Lung (tissue), 12 donors: Measurements from ENCODE around the gene DDX24. TPM values are rescaled to one million over a fixed set of nuclear protein-coding genes. Genes with fewer than 3 reads are reported as not detected.

Experiments used
- ATAC-seq: fragments of 200-7000 bp; cut with Tn5 transposase; one replicate; pipeline ENCODE4 v1.9.1; 2020; ENCODE audit warnings: moderate number of reproducible peaks; ENCODE audit not compliant: insufficient read depth, low FRiP score
- DNase-seq, 3 donors: peaks; one replicate each; pipeline ENCODE4 v3.0.0-alpha.2; 2013 to 2017
- H3K27ac ChIP-seq, 2 donors: one replicate each; pipeline ENCODE4 v1.5.1; 2013; ENCODE audit warnings: mild to moderate bottlenecking in 2 of 2, moderate library complexity in 2 of 2, control low read depth in 1 of 2, inconsistent platforms in 1 of 2, low read depth in 1 of 2, low read length in 1 of 2
- H3K27me3 ChIP-seq, 3 donors: one replicate each; pipeline ENCODE4 v1.5.1; 2013; ENCODE audit warnings: low read length in 2 of 3; ENCODE audit not compliant: control insufficient read depth in 3 of 3, insufficient read depth in 3 of 3
- H3K36me3 ChIP-seq, 4 donors: one replicate each; pipeline ENCODE4 v1.5.1; 2013; ENCODE audit warnings: low read length in 4 of 4, mild to moderate bottlenecking in 1 of 4, moderate library complexity in 1 of 4; ENCODE audit not compliant: control insufficient read depth in 4 of 4, insufficient read depth in 4 of 4
- H3K4me1 ChIP-seq, 5 donors: one replicate each; pipeline ENCODE4 v1.5.1; 2013; ENCODE audit warnings: low read length in 5 of 5, mild to moderate bottlenecking in 2 of 5, moderate library complexity in 1 of 5; ENCODE audit not compliant: control insufficient read depth in 5 of 5, insufficient read depth in 5 of 5
- H3K4me3 ChIP-seq: one replicate; pipeline ENCODE4 v1.5.1; 2013; ENCODE audit warnings: mild to moderate bottlenecking, control low read depth, moderate library complexity
- H3K9ac ChIP-seq, 2 donors: one replicate each; pipeline ENCODE4 v1.5.1; 2013; ENCODE audit warnings: low read length in 2 of 2, control low read depth in 1 of 2; ENCODE audit not compliant: insufficient read depth in 1 of 2
- H3K9me3 ChIP-seq, 4 donors: one replicate each; pipeline ENCODE4 v1.5.1; 2013; ENCODE audit warnings: low read length in 3 of 4, mild to moderate bottlenecking in 1 of 4, moderate library complexity in 1 of 4; ENCODE audit not compliant: control insufficient read depth in 4 of 4, insufficient read depth in 3 of 4
- WGBS, 2 donors: extraction: QIAGEN DNeasy Blood & Tissue Kit; methylation state at CpG; one replicate each; pipeline ENCODE4 v1.1.7; 2013; 5-methylcytosine and 5-hydroxymethylcytosine counted together
- polyA plus RNA-seq, 2 donors: library from polyadenylated mRNA; stranded (reverse); fragments of 200-250 nt; gene quantifications; one replicate each; pipeline ENCODE4 v1.2.1, GENCODE V29; 2013
- total RNA-seq, 2 donors: library from RNA; depleted of rRNA in 1 of 2; stranded (reverse); fragments of >200 nt in 1 of 2; gene quantifications; one replicate each; pipeline ENCODE4 v1.2.1, GENCODE V29; 2014 to 2021
- TF ChIP-seq, protein P1 (sequence below): IDR thresholded peaks from 2 replicates; pipeline ENCODE4 v1.5.1; 2012; ENCODE audit warnings: mild to moderate bottlenecking; ENCODE audit errors: control extremely low read depth, extremely low read depth
- donor health status: control.
- donor health status: control.
- donor health status: Bipolar disorder and iron deficiency.
- donor health status: healthy.
- donor health status: DM: yes; HTN: yes; CAD: no.

DDX24 gene
- total and polyA plus RNA-seq, 4 donors, result 78.4 to 138 (median 107) TPM

DNA sequence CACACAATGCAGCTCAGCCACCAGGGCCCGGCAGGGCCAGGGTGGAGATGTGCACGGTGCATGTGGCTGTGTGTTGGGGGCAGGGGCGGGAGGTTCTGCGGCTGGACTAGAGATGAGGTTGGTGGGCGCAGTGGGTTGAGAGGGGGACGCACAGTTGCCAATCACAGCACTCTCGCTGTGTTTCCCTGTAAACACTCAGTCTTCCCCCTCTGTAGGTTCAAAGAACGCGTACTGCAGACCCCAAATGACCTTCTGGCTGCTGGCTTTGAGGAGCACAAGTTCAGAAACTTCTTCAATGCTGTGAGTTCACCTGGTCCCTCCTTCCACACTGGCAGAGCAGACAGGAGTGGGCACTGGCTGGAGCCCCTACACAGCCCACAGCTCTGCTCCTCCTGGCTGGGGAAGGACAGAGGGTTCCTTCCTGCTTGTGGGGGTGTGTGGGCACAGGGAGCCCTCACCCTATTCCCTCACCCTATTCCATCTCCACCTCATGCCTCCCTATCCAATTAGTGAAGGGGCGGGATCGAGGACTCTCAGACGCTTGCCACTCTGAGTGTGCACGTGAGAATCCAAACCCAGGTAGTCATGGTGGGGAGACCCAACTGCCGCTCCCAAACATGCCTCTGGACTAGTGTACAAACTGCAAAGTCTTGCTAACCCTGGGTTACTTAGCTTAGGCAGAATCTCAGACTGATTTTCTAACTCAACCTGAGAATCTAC, 37.1 kb downstream of the DDX24 start:
- Histone ChIP-seq H3K4me3 (no peak overlapping the region), H3K36me3 (peaks cover 12 to 45% (median 20%) of the 10 kb centered on the region in 4 donors), H3K9me3 (peaks cover 0 to 2% (median 0%) of the 10 kb centered on the region in 4 donors), H3K9ac (no peak overlapping the region), H3K4me1 (peaks cover 0 to 17% (median 3%) of the 10 kb centered on the region in 5 donors), H3K27ac (no peak overlapping the region), H3K27me3 (no peaks in the 10 kb centered on the region)
- DNase-seq (no peak), ATAC-seq (no peak)
- WGBS, 2 donors, result 92 to 95% methylated on average over 14 of the region's 14 CpGs
- TF ChIP-seq, protein P1, sequence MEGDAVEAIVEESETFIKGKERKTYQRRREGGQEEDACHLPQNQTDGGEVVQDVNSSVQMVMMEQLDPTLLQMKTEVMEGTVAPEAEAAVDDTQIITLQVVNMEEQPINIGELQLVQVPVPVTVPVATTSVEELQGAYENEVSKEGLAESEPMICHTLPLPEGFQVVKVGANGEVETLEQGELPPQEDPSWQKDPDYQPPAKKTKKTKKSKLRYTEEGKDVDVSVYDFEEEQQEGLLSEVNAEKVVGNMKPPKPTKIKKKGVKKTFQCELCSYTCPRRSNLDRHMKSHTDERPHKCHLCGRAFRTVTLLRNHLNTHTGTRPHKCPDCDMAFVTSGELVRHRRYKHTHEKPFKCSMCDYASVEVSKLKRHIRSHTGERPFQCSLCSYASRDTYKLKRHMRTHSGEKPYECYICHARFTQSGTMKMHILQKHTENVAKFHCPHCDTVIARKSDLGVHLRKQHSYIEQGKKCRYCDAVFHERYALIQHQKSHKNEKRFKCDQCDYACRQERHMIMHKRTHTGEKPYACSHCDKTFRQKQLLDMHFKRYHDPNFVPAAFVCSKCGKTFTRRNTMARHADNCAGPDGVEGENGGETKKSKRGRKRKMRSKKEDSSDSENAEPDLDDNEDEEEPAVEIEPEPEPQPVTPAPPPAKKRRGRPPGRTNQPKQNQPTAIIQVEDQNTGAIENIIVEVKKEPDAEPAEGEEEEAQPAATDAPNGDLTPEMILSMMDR, result no peak

DNA sequence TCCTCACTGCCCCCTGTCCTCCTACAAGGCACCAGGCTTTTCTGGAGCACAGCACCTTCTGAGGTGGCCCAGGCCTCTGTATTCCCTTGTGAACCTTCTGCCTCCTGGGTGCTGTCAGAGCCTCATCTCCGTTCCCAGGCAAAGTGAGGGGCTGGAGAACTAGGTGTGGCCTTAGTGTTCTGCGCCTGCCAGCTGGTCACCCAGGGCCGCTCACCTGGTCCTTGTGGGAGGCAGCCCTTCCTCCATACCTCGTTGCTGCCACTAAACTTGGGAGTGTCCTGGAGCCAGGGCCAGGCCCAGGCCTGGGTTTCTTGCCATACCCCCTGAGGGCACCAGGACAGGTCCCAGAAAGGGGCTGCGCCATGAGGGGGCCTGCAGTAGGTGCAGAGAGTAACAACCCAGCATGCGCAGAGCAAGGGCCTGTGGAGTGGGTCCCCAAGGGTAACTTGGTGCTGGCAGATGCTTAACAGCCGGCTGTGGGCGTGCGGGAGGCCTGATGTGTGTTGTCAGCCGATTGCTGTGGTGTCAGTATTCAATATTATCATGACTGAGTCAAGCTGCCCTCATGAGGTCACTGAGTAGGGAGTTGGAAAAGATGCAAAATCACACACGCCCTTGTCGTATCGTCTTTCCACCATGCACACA, 37.8 kb downstream of the DDX24 start:
- WGBS, 2 donors, result 85 to 91% methylated on average over 13 of the region's 13 CpGs
- H3K4me3 ChIP-seq, result no peak overlapping the region
- H3K27ac ChIP-seq, result no peak overlapping the region
- no peak for ATAC-seq
- H3K36me3 ChIP-seq, result peaks cover 10 to 39% (median 16%) of the 10 kb centered on the region in 4 donors
- no peak overlapping the region for H3K9ac ChIP-seq
- peaks cover 0 to 2% (median 0%) of the 10 kb centered on the region in 4 donors for H3K9me3 ChIP-seq
- peaks cover 0 to 12% (median 3%) of the 10 kb centered on the region in 5 donors for H3K4me1 ChIP-seq
- no peaks in the 10 kb centered on the region for H3K27me3 ChIP-seq
- TF ChIP-seq, protein P1, result no peak
- DNase-seq, result no peak

DNA sequence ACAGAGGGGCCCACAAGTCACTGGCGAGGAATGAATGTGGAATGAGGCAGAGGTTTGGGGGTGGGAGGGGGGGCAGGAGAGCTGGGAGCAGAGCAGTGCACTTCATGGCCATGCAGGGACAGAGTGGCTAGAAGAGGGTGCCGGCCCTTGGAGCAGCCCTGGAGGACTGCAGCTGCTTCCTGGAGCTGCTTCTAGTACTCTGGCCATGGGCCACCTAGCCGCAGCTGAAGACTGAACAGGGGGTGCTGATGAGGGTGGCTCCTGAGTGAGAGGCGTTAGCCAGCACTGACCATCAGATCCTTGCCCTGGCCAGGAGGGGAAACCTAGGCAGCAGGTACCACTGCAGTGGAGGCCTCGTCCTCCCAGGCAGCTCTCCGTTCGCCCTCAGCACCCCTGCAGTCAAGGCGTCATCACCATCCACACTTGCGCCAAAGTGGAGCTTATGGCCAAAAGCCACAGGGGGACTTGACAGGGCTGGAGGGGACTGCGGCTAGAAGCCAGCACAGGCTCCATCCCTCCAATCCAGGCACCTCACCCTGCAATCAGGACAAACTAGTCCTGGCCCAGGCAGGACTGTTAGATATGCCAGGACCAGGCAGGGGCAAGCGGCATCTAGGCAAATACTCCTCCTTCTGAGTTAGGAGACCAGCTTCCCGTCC, 38.4 kb downstream of the DDX24 start:
- peak overlapping the region in 1 of 2 donors; percentile 33 for H3K27ac ChIP-seq
- H3K27me3 ChIP-seq, result no peaks in the 10 kb centered on the region
- TF ChIP-seq, protein P1, result no peak
- no peak overlapping the region for H3K4me3 ChIP-seq
- DNase-seq, result no peak
- H3K4me1 ChIP-seq, result peaks cover 0 to 12% (median 3%) of the 10 kb centered on the region in 5 donors
- H3K9ac ChIP-seq, result no peak overlapping the region
- no peak for ATAC-seq
- peaks cover 5 to 32% (median 11%) of the 10 kb centered on the region in 4 donors for H3K36me3 ChIP-seq
- WGBS, 2 donors, result 72 to 81% methylated on average over 12 of the region's 12 CpGs
- H3K9me3 ChIP-seq, result peaks cover 0 to 2% (median 0%) of the 10 kb centered on the region in 4 donors
